WERI-Rb-1 (cell line): ENCODE measurements around the gene ARHGEF3.

Experiments
- DNase-seq: peaks from one replicate; pipeline ENCODE4 v3.0.0-alpha.2; 2020
- H3K27ac ChIP-seq: fragments of 250-450 bp; sonication (Bioruptor Pico); 2 replicates; pipeline ENCODE4 v1.5.1; 2020; ENCODE audit warnings: mild to moderate bottlenecking, moderate library complexity
- H3K27me3 ChIP-seq: fragments of 250-450 bp; sonication (Bioruptor Pico); 2 replicates; pipeline ENCODE4 v1.5.1; 2021; ENCODE audit warnings: mild to moderate bottlenecking, low read depth, moderate library complexity; ENCODE audit not compliant: insufficient read depth, severe bottlenecking
- H3K36me3 ChIP-seq: fragments of 250-450 bp; sonication (Bioruptor Pico); 2 replicates; pipeline ENCODE4 v1.5.1; 2020; ENCODE audit warnings: mild to moderate bottlenecking, moderate library complexity
- H3K4me3 ChIP-seq: 2 replicates; pipeline ENCODE4 v1.5.1; 2011; ENCODE audit warnings: low read depth, mild to moderate bottlenecking, control low read depth, low read length
- H3K9me3 ChIP-seq: fragments of 250-450 bp; sonication (Bioruptor Pico); 2 replicates; pipeline ENCODE4 v1.5.1; 2021; ENCODE audit warnings: mild to moderate bottlenecking, moderate library complexity; ENCODE audit not compliant: severe bottlenecking
- TF ChIP-seq, protein P1 (sequence below): IDR thresholded peaks from 2 replicates; pipeline ENCODE4 v1.5.1; 2011; ENCODE audit warnings: low read depth, mild to moderate bottlenecking, control low read depth, inconsistent platforms, low read length

The ARHGEF3 gene

DNA sequence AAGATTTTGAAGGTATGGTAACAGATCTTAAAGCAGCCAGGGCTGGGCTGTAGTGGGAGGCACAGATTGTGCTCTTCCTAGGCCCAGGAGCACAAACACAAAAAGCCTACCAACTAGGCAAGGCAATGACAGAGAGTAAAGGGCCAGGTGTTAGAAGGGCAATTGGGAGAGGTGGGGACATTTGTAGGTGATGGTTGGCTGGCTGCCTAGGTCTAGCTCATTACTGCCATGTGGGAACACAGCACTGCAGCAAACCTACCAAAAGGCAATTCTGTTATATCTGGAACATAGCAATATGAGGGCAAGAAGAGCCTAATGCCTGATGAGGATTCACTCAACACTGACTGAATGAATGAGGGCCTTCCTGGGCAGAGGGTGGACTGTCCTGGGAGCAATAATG is 30.4 kb downstream of the ARHGEF3 start:
- TF ChIP-seq, protein P1, sequence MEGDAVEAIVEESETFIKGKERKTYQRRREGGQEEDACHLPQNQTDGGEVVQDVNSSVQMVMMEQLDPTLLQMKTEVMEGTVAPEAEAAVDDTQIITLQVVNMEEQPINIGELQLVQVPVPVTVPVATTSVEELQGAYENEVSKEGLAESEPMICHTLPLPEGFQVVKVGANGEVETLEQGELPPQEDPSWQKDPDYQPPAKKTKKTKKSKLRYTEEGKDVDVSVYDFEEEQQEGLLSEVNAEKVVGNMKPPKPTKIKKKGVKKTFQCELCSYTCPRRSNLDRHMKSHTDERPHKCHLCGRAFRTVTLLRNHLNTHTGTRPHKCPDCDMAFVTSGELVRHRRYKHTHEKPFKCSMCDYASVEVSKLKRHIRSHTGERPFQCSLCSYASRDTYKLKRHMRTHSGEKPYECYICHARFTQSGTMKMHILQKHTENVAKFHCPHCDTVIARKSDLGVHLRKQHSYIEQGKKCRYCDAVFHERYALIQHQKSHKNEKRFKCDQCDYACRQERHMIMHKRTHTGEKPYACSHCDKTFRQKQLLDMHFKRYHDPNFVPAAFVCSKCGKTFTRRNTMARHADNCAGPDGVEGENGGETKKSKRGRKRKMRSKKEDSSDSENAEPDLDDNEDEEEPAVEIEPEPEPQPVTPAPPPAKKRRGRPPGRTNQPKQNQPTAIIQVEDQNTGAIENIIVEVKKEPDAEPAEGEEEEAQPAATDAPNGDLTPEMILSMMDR = no peak

DNA sequence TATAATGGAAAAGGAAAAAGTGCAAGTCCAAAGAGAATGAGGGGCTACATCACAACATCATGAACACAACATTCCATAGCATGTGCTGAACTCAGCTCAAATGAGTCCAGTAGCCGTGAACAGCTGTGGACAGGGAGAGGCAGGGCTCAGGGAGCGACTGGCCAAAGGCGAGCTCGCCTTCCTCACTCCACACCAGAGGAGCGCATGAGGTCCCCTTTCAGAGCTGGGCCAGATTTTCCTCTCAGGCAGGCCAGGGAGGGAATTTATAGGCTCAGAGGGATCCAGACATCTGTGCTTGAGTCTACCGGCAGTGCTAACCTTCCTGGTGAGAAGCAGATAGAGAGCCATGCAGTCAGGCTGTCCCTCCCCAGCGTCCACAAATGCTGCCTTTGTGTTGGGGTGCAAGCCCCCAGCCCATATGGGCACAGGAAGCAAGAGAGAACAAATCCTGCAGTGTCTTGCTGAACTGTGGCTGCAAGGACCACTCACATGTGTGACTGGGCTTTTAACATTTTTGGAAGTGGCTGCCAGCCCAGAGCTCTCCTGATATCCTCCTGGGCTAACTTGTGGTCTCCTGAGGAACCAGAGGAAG is 32.5 kb downstream of the ARHGEF3 start:
- peak; percentile 24 for DNase-seq
- Histone ChIP-seq H3K36me3 (no peaks in the 10 kb centered on the region), H3K9me3 (no peaks in the 10 kb centered on the region)

More for the DNA sequence above, 30.4 kb downstream of the ARHGEF3 start:
- no peak for DNase-seq
- no peaks in the 10 kb centered on the region for H3K27me3 ChIP-seq
- H3K4me3 ChIP-seq = no peak overlapping the region
- H3K36me3 ChIP-seq = no peaks in the 10 kb centered on the region
- H3K27ac ChIP-seq = no peak overlapping the region
- H3K9me3 ChIP-seq = no peaks in the 10 kb centered on the region

DNA sequence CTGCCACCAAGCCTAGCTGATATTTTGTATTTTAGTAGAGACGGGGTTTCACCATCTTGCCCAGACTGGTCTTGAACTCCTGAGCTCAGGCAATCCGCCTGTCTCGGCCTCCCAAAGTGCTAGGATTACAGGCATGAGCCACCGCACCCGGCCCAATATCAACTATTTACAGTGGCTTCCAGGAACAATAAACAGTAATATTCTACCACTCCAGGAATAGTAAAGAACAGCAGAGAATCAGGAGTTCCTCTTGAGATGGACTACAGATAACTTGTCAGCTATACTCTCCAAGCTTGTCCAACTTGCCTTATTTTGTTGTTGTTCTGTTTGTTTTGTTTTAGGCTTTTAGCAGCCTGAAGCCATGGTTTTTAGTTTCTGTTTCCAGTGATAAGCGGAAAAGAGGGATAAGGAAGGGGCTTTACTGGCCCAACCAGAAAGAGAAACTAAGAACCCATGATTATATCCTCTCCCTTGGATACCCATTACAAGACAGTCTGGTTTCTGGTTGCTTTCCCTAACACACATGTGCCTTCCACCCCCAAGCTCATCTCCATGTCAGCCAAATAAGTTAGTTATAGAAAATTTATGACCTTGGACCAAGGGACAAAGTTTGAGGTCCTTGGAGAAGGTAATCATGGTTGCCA is 36.7 kb downstream of the ARHGEF3 start:
- no peak overlapping the region for H3K4me3 ChIP-seq
- H3K27ac ChIP-seq = no peak overlapping the region
- H3K9me3 ChIP-seq = no peaks in the 10 kb centered on the region
- TF ChIP-seq, protein P1 = no peak
- H3K36me3 ChIP-seq = no peaks in the 10 kb centered on the region
- no peaks in the 10 kb centered on the region for H3K27me3 ChIP-seq
- no peak for DNase-seq

More for the DNA sequence above, 32.5 kb downstream of the ARHGEF3 start:
- TF ChIP-seq, protein P1 = no peak
- H3K27ac ChIP-seq = no peak overlapping the region
- H3K27me3 ChIP-seq = no peaks in the 10 kb centered on the region
- H3K4me3 ChIP-seq = no peak overlapping the region

DNA sequence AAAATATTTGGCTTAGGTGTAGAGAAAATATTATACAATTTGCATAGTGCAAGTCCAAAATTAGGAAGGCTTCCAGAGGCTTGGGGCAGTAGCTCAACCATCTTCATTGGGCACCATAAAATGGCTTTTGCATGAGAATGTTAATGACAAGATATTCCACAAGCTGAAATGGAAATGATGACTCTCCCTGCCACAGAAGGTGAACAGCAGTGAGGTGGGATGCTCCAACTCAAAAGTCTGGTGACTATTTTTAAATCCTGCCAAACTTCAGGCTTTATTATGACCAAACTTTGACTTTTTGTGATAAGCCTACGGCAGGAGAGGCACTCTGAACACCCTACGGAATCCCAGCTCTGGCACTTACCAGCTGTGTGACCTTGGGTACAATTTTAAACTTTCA is 37.6 kb downstream of the ARHGEF3 start:
- TF ChIP-seq, protein P1 = no peak
- Histone ChIP-seq H3K36me3 (no peaks in the 10 kb centered on the region), H3K9me3 (no peaks in the 10 kb centered on the region), H3K27me3 (no peaks in the 10 kb centered on the region), H3K4me3 (no peak overlapping the region), H3K27ac (no peak overlapping the region)
- DNase-seq = no peak

DNA sequence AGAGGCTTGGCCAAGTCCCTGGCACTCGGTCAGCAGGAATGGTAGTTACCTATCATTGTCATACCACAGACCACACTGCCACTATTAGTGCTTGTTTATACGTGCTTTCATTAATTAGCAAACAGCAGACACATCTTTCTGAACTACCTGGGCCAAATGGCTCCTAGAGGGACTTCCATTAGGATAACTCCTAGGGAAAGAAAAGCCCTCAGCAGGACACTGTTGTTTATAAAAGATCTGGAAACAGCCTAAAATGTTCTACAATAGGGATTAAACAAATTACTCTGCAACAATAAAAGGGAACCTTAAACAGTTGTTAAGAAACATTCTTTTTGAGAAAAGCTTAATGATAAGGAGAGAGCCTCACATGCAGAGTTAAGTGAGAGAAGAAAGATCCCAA is 38.5 kb downstream of the ARHGEF3 start:
- Histone ChIP-seq H3K27ac (no peak overlapping the region), H3K36me3 (no peaks in the 10 kb centered on the region)

More for the DNA sequence above, 38.5 kb downstream of the ARHGEF3 start:
- Histone ChIP-seq H3K27me3 (no peaks in the 10 kb centered on the region), H3K9me3 (no peaks in the 10 kb centered on the region), H3K4me3 (no peak overlapping the region)
- no peak for DNase-seq
- TF ChIP-seq, protein P1 = no peak
